Thoracic aorta (tissue), 2 donors: Measurements from ENCODE around the gene RHOJ. TPM values are rescaled to one million over a fixed set of nuclear protein-coding genes. Genes with fewer than 3 reads are reported as not detected.

Experiments used
- ATAC-seq: fragments of 150-250 bp; one replicate; pipeline ENCODE4 v1.8.0; 2017; ENCODE audit warnings: low read depth; ENCODE audit not compliant: insufficient number of reproducible peaks, low FRiP score
- DNase-seq: peaks from one replicate; pipeline ENCODE4 v3.0.0-alpha.2; 2020; ENCODE audit warnings: low spot score
- H3K27ac ChIP-seq, 2 donors: fragments of 200-600 bp; sonication (generic); 1 replicate in 1 of 2; 2 replicates in 1 of 2; pipeline ENCODE4 v1.5.1; 2016; ENCODE audit warnings: mild to moderate bottlenecking in 2 of 2, moderate library complexity in 2 of 2
- H3K27me3 ChIP-seq: fragments of 200-600 bp; sonication (generic); replicated peaks from 2 replicates; pipeline ENCODE4 v1.6.0; 2016; ENCODE audit warnings: mild to moderate bottlenecking; ENCODE audit not compliant: insufficient read depth
- H3K36me3 ChIP-seq: fragments of 200-600 bp; sonication (generic); one replicate; pipeline ENCODE4 v1.5.1; 2016
- H3K4me1 ChIP-seq, 2 donors: fragments of 200-600 bp; sonication (generic); 1 replicate in 1 of 2; 2 replicates in 1 of 2; pipeline versions ENCODE4 v1.5.1 to v1.6.0; 2016; ENCODE audit warnings: low read depth in 2 of 2, mild to moderate bottlenecking in 1 of 2; ENCODE audit not compliant: control insufficient read depth in 1 of 2
- H3K4me3 ChIP-seq: fragments of 200-600 bp; sonication (generic); 2 replicates; pipeline ENCODE4 v1.5.1; 2016; ENCODE audit warnings: mild to moderate bottlenecking
- H3K9me3 ChIP-seq: fragments of 200-600 bp; sonication (generic); 2 replicates; pipeline ENCODE4 v1.5.1; 2016
- total RNA-seq, 2 donors: library from RNA; depleted of rRNA; stranded (reverse); fragments of >200 nt; gene quantifications; one replicate each; pipeline versions ENCODE4 v1.1.0 to v1.2.3, GENCODE V29; 2016
- TF ChIP-seq, protein P1 (sequence below): fragments of 200-600 bp; sonication (generic); IDR thresholded peaks from one replicate; pipeline ENCODE4 v1.5.1; 2019; ENCODE audit warnings: antibody characterized with exemption

Gene RHOJ
- total RNA-seq, 2 donors from 2014 or later: 7.6 to 23.4 TPM

DNA sequence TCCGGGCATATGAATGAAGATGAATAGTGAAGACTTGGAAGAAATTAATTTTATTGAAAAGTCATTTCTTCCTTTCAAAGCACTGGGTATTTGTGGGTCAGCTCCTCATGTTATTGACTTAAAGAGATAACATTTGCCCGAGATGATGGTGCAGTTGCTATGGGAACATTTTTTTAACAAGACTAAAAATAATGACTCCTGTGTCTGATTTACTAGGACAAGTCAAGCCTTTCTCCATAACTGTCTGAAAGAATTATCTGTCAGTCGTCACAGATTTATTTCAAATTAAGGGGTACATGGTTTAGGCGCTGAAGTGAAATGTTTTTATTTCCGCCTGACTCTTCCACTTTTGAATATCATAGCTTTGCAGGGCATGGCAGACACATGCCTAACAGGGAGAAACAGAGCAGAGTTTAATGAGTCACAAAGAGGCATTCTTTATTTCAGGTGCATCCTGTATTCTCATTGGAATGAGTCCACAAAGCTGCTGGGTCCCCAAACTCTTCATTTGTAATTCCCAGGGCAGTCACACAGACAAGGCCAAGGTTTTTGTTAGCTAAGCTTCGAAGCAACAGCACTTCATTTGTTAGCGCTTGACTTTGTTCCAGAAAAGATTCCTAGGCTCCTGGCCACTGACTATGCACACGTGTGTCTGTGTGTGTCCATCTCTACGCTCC, 118.8 kb downstream of the RHOJ start:
- Histone ChIP-seq H3K4me3 (no peak overlapping the region), H3K27ac (no peak overlapping the region), H3K27me3 (no peaks in the 10 kb centered on the region), H3K9me3 (no peaks in the 10 kb centered on the region), H3K36me3 (no peaks in the 10 kb centered on the region), H3K4me1 (no peaks in the 10 kb centered on the region)
- TF ChIP-seq, protein P1, sequence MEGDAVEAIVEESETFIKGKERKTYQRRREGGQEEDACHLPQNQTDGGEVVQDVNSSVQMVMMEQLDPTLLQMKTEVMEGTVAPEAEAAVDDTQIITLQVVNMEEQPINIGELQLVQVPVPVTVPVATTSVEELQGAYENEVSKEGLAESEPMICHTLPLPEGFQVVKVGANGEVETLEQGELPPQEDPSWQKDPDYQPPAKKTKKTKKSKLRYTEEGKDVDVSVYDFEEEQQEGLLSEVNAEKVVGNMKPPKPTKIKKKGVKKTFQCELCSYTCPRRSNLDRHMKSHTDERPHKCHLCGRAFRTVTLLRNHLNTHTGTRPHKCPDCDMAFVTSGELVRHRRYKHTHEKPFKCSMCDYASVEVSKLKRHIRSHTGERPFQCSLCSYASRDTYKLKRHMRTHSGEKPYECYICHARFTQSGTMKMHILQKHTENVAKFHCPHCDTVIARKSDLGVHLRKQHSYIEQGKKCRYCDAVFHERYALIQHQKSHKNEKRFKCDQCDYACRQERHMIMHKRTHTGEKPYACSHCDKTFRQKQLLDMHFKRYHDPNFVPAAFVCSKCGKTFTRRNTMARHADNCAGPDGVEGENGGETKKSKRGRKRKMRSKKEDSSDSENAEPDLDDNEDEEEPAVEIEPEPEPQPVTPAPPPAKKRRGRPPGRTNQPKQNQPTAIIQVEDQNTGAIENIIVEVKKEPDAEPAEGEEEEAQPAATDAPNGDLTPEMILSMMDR: no peak
- DNase-seq (no peak), ATAC-seq (no peak)

GRCh38 chr14:63326840-63327239, 122.6 kb downstream of the RHOJ start:
- Histone ChIP-seq H3K27me3 (no peaks in the 10 kb centered on the region), H3K27ac (no peak overlapping the region), H3K36me3 (no peaks in the 10 kb centered on the region), H3K9me3 (no peaks in the 10 kb centered on the region), H3K4me3 (no peak overlapping the region), H3K4me1 (no peaks in the 10 kb centered on the region)
- DNase-seq (no peak), ATAC-seq (no peak)
- TF ChIP-seq, protein P1: no peak

GRCh38 chr14:63328787-63329737, 124.8 kb downstream of the RHOJ start:
- H3K4me3 ChIP-seq: no peak overlapping the region
- no peaks in the 10 kb centered on the region for H3K4me1 ChIP-seq
- no peak overlapping the region for H3K27ac ChIP-seq

GRCh38 chr14:63342371-63342770, 138.1 kb downstream of the RHOJ start:
- no peaks in the 10 kb centered on the region for H3K4me1 ChIP-seq
- no peak for ATAC-seq
- H3K27ac ChIP-seq: no peak overlapping the region
- no peak overlapping the region for H3K4me3 ChIP-seq
- H3K9me3 ChIP-seq: no peaks in the 10 kb centered on the region
- TF ChIP-seq, protein P1: no peak
- DNase-seq: no peak
- H3K36me3 ChIP-seq: no peaks in the 10 kb centered on the region
- H3K27me3 ChIP-seq: no peaks in the 10 kb centered on the region

More at GRCh38 chr14:63328787-63329737, 124.8 kb downstream of the RHOJ start:
- Histone ChIP-seq H3K9me3 (no peaks in the 10 kb centered on the region), H3K27me3 (no peaks in the 10 kb centered on the region), H3K36me3 (no peaks in the 10 kb centered on the region)
- DNase-seq (no peak), ATAC-seq (no peak)
- TF ChIP-seq, protein P1: no peak

Other genes with a start within 250 kb of the RHOJ start
- not detected for gene KCNH5, start 159.0 kb upstream of the RHOJ start, total RNA-seq
- not detected for gene GPHB5, start 114.5 kb downstream of the RHOJ start, total RNA-seq